Esophagus muscularis mucosa (tissue), 3 donors: Measurements from ENCODE around the gene VAV1.
"Not testable (repeated sequence)": the region's sequence is repeated elsewhere in the genome, so short reads cannot be mapped to it uniquely, and the experiment has no call there.

ENCODE experiments used
- POLR2A ChIP-seq: fragments of 450-650 bp; IDR thresholded peaks from one replicate; pipeline ENCODE4 v1.6.1; 2017; ENCODE audit warnings: antibody characterized with exemption, moderate library complexity, mild to moderate bottlenecking, low read depth
- POLR2AphosphoS5 ChIP-seq, 2 donors: sonication (generic); formaldehyde crosslinking; IDR thresholded peaks; one replicate each; pipeline ENCODE4 v1.6.1; 2017; ENCODE audit warnings: antibody characterized with exemption in 2 of 2
- TF ChIP-seq, protein P1 (sequence below), 3 experiments: fragments of 200-600 bp in 2 of 3; fragments of 450-650 bp in 1 of 3; sonication (generic) in 2 of 3; IDR thresholded peaks; one replicate each; pipeline ENCODE4 v1.5.1; 2017 to 2019; ENCODE audit warnings: antibody characterized with exemption in 3 of 3, mild to moderate bottlenecking in 2 of 3, moderate library complexity in 1 of 3

DNA sequence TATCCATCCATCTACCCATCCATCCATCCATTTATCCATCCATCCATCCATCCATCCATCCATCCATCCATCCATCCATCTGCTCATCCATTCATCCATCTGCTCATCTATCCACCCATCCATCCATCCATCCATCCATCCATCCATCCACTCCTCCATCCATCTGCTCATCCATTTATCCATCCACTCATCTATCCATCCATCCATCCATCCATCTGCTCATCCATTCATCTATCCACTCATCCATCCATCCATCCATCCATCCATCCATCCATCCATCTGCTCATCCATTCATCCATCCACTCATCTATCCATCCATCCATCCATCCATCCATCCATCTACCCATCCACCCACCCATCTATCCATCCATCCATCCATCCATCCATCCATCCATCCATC, 3.5 kb downstream of the VAV1 start:
- TF ChIP-seq POLR2A; POLR2AphosphoS5 (IDR thresholded peaks at IDR 0.05): not testable (repeated sequence)
- TF ChIP-seq, protein P1, sequence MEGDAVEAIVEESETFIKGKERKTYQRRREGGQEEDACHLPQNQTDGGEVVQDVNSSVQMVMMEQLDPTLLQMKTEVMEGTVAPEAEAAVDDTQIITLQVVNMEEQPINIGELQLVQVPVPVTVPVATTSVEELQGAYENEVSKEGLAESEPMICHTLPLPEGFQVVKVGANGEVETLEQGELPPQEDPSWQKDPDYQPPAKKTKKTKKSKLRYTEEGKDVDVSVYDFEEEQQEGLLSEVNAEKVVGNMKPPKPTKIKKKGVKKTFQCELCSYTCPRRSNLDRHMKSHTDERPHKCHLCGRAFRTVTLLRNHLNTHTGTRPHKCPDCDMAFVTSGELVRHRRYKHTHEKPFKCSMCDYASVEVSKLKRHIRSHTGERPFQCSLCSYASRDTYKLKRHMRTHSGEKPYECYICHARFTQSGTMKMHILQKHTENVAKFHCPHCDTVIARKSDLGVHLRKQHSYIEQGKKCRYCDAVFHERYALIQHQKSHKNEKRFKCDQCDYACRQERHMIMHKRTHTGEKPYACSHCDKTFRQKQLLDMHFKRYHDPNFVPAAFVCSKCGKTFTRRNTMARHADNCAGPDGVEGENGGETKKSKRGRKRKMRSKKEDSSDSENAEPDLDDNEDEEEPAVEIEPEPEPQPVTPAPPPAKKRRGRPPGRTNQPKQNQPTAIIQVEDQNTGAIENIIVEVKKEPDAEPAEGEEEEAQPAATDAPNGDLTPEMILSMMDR (IDR thresholded peaks at IDR 0.05) = not testable (repeated sequence)
